KOPT-K1 (cell line): ENCODE measurements around the gene MAGI1.

Source experiments
- H3K27ac ChIP-seq: fragments of 200-600 bp; sonication (generic); 2 replicates; pipeline ENCODE4 v1.5.1; 2016; ENCODE audit warnings: antibody characterized with exemption, mild to moderate bottlenecking, low read depth, low read length; ENCODE audit not compliant: poor library complexity, severe bottlenecking
- H3K36me3 ChIP-seq: fragments of 200-600 bp; sonication (generic); 2 replicates; pipeline ENCODE4 v1.5.1; 2017; ENCODE audit warnings: antibody characterized with exemption, mild to moderate bottlenecking, low read length, moderate library complexity; ENCODE audit not compliant: insufficient read depth
- H3K9me3 ChIP-seq: fragments of 200-600 bp; sonication (generic); 2 replicates; pipeline ENCODE4 v1.5.1; 2017; ENCODE audit warnings: antibody characterized with exemption, low read length, mild to moderate bottlenecking; ENCODE audit not compliant: insufficient read depth, poor library complexity, severe bottlenecking

Gene MAGI1

GRCh38 chr3:65746848-65747247 lies 291.9 kb downstream of the MAGI1 start:
- no peaks in the 10 kb centered on the region for H3K36me3 ChIP-seq
- H3K9me3 ChIP-seq: no peaks in the 10 kb centered on the region
- H3K27ac ChIP-seq: no peak overlapping the region

GRCh38 chr3:65745306-65745705 lies 293.4 kb downstream of the MAGI1 start:
- H3K36me3 ChIP-seq: no peaks in the 10 kb centered on the region
- H3K27ac ChIP-seq: no peak overlapping the region
- no peaks in the 10 kb centered on the region for H3K9me3 ChIP-seq

GRCh38 chr3:65742914-65743313 lies 295.8 kb downstream of the MAGI1 start:
- no peak overlapping the region for H3K27ac ChIP-seq
- no peaks in the 10 kb centered on the region for H3K36me3 ChIP-seq
- H3K9me3 ChIP-seq: no peaks in the 10 kb centered on the region

DNA sequence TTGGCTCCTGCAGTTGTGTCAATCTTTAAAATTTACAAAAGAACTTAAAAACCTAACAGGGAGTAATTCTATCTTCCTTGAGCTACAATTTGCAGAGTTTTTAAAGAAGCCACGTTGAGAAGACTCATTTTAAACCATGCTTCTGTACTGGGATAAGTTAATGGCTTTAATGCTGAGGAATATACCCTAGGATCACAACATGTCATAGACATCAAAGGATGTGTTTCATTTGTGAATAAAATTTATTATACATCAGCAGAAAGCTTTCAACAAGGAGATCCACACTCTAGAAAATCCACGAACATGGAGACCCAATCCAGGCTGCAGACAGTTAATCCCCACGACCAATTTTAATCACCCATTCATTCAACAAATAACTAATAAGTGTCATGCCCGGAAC lies 297.2 kb downstream of the MAGI1 start:
- no peaks in the 10 kb centered on the region for H3K36me3 ChIP-seq
- no peak overlapping the region for H3K27ac ChIP-seq
- no peaks in the 10 kb centered on the region for H3K9me3 ChIP-seq

GRCh38 chr3:65739901-65740541 lies 298.7 kb downstream of the MAGI1 start:
- no peaks in the 10 kb centered on the region for H3K36me3 ChIP-seq
- no peak overlapping the region for H3K27ac ChIP-seq
- H3K9me3 ChIP-seq: no peaks in the 10 kb centered on the region

DNA sequence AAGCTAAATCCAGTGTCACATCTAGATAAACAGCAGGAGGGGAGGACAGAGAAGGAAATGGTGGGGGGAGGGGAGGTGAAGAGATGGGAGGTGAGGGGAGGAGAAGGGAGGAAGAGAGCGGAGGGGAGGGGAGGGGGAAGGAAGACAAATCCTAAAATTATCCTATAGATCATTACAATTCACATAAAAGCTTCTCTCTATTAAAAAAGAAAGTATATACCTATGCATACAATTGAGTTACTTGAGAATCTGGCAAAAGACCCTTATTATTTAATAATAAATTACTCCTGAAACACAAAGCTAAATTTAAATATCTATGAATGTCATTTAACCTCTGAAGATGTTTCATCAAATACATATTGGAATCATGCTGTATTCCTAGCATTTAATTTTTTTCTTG lies 303.9 kb downstream of the MAGI1 start:
- Histone ChIP-seq H3K36me3 (no peaks in the 10 kb centered on the region), H3K27ac (no peak overlapping the region), H3K9me3 (no peaks in the 10 kb centered on the region)

DNA sequence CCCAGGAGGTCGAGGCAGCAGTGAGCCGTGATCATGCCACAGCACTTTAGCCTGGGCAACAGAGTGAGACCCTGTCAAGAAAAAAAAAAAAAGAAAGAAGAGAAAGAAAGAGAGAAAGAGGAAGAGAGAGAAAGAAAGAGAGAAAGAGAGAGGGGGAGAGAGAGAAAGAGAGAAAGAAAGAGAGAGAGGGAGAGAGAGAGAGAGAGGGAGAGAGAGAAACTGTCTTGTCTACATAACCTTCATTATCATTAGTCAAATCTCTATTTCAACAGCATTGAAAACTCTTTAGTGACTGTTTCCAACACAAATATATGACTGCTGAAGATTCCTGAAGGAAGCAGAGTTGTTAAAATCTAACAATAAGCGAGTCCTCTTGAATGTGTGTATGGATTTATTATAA lies 304.3 kb downstream of the MAGI1 start:
- no peak overlapping the region for H3K27ac ChIP-seq
- H3K9me3 ChIP-seq: no peaks in the 10 kb centered on the region
- H3K36me3 ChIP-seq: no peaks in the 10 kb centered on the region

DNA sequence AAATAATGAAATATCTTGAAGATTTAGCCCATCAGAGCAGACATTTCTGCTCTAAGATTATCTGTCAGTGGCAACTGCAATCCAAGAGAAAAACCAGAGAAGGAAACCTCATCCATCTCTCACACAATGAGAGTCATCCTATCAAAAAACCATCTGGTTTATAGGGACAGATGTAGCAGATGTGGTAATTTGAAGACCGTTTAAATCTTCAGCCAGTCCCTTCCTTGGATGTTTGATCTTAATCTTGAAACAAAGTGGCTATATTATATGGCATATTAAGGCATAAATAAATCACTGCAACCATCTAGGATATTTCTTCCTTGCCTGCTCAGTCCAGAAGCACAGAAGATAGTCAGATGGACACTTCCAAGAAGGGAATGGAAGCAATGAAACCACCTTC lies 305.3 kb downstream of the MAGI1 start:
- Histone ChIP-seq H3K36me3 (no peaks in the 10 kb centered on the region), H3K27ac (no peak overlapping the region), H3K9me3 (no peaks in the 10 kb centered on the region)

GRCh38 chr3:65732051-65732935 lies 306.4 kb downstream of the MAGI1 start:
- no peaks in the 10 kb centered on the region for H3K9me3 ChIP-seq
- no peaks in the 10 kb centered on the region for H3K36me3 ChIP-seq
- H3K27ac ChIP-seq: no peak overlapping the region

DNA sequence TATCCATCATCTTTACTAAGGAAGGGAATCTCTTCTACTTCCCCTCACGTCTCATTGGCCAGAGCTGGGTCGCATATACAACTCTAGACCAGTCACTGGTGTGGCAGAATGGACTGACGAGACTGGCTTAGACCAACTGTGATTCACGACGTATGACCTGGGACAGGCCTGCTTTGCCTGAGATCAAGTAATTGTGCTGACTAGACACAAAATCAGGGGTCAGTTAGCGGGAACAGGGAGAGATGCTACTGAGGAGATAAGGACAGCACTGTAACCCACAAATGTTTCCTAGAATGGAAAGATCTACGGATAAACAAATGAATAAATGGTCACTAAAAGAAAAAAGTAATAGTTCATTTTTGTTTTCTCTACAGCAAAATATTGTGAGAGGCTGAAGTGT lies 308.3 kb downstream of the MAGI1 start:
- H3K36me3 ChIP-seq: no peaks in the 10 kb centered on the region
- no peak overlapping the region for H3K27ac ChIP-seq
- H3K9me3 ChIP-seq: no peaks in the 10 kb centered on the region

DNA sequence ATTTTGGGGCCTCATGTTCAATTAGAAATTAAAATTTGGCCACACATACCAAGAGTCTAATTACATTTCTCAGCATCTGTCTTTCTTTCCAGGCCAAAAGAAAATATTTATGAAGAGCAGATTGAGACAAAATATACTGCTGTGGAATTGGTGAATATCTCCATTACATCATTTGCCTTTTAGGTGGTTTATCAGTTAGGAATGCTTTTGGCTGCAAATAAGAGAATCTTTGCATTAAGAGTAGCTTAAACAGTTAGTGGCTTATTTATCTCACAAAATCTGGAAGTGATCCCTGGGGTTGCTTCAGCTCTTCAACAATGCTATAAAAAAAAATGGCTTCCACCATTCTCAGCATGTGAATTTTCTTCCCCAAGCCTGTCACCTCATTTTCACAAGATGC lies 308.7 kb downstream of the MAGI1 start:
- no peak overlapping the region for H3K27ac ChIP-seq

DNA sequence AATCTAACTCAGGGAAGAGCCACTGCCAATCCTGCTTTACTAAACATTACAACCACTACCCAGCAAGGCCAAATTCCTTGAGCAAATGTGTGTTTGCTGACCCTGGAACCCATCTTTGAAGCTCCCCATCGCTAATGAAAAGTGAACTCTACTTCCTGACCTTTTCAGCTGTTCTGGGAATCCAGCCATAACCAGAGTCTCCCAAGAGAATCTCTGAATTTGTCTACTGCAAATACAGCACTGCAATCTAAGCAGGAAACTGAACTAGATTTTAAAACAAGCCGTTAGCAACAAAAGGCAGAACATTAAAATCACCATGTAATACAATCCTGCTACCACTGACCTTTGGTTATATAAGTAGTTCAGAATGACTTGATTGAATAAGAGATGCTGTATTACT lies 309.2 kb downstream of the MAGI1 start:
- no peak overlapping the region for H3K27ac ChIP-seq
- no peaks in the 10 kb centered on the region for H3K9me3 ChIP-seq
- no peaks in the 10 kb centered on the region for H3K36me3 ChIP-seq

More for the DNA sequence above, 308.7 kb downstream of the MAGI1 start:
- H3K9me3 ChIP-seq: no peaks in the 10 kb centered on the region
- no peaks in the 10 kb centered on the region for H3K36me3 ChIP-seq

- no peak overlapping the region for H3K27ac ChIP-seq
- no peaks in the 10 kb centered on the region for H3K36me3 ChIP-seq
- no peaks in the 10 kb centered on the region for H3K9me3 ChIP-seq
These were observed 310.6 kb downstream of the MAGI1 start for GRCh38 chr3:65728138-65728537.

- H3K36me3 ChIP-seq: no peaks in the 10 kb centered on the region
- H3K27ac ChIP-seq: no peak overlapping the region
These were observed 314.7 kb downstream of the MAGI1 start for GRCh38 chr3:65723985-65724384.

DNA sequence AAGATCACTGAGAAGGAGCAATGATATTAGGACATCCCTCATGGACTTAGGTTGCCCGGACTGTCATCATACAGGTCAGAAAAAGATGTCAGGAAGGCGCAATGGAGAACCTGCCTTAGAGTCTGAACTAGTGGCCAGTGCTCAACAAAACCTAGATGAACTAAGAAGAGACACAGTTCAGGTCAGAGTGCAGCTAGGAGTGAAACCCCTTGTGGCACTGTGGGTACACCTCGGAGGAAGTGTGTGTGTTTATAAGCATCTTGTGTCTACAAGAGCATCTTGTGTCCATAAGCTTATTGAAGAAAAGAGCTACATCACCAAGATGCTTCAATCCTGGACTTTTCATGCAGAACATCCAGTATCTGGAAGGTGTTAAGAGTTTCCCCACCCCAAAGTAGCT lies 315.7 kb downstream of the MAGI1 start:
- no peaks in the 10 kb centered on the region for H3K9me3 ChIP-seq
- no peaks in the 10 kb centered on the region for H3K36me3 ChIP-seq
- H3K27ac ChIP-seq: no peak overlapping the region

More at GRCh38 chr3:65723985-65724384, 314.7 kb downstream of the MAGI1 start:
- H3K9me3 ChIP-seq: no peaks in the 10 kb centered on the region
